K562 (cell line): Measurements from ENCODE around the gene SMG1. TPM values are rescaled to one million over a fixed set of nuclear protein-coding genes. Genes with fewer than 3 reads are reported as not detected.

Experiments
- ARNT ChIP-seq, 2 experiments: fragments of 450-650 bp; IDR thresholded peaks; 2 replicates each; pipeline ENCODE4 v1.6.1; 2016; ENCODE audit warnings: mild to moderate bottlenecking in 1 of 2
- CAMTA2 ChIP-seq: fragments of 250-450 bp; sonication (Bioruptor Pico); conservative IDR thresholded peaks from 2 replicates; pipeline ENCODE4 v1.5.1; 2022
- HCFC1 ChIP-seq: IDR thresholded peaks from 2 replicates; pipeline ENCODE4 v1.6.1; 2012; ENCODE audit warnings: low read depth, low read length, improper control_type of control experiment
- KDM2B ChIP-seq: fragments of 250-450 bp; sonication (Bioruptor Pico); IDR thresholded peaks from 2 replicates; pipeline ENCODE4 v1.8.0; 2021; ENCODE audit warnings: mild to moderate bottlenecking, moderate library complexity
- KLF10 ChIP-seq: fragments of 250-450 bp; sonication (Bioruptor Pico); IDR thresholded peaks from 2 replicates; pipeline ENCODE4 v1.6.1; 2021; ENCODE audit warnings: matching md5 sums
- MAZ ChIP-seq, 2 experiments: fragments of 450-650 bp in 1 of 2; sonication (generic) in 1 of 2; formaldehyde crosslinking; IDR thresholded peaks in 1 of 2; conservative IDR thresholded peaks in 1 of 2; 2 replicates each; pipeline versions ENCODE4 v1.4.0 to v1.5.0; 2020; ENCODE audit warnings: mild to moderate bottlenecking in 1 of 2, missing genetic modification reagents in 1 of 2
- MCM2 ChIP-seq: fragments of 450-650 bp; IDR thresholded peaks from 2 replicates; pipeline ENCODE4 v1.6.1; 2017; ENCODE audit warnings: low read depth, mild to moderate bottlenecking
- MED1 ChIP-seq: sonication (generic); formaldehyde crosslinking; IDR thresholded peaks from 2 replicates; pipeline ENCODE4 v1.8.1; 2023; ENCODE audit warnings: missing genetic modification reagents, borderline replicate concordance
- NCOA1 ChIP-seq: fragments of 450-650 bp; IDR thresholded peaks from 2 replicates; pipeline ENCODE4 v1.6.1; 2016; ENCODE audit warnings: low read depth
- NCOA2 ChIP-seq, 2 experiments: fragments of 450-650 bp; IDR thresholded peaks; 2 replicates each; pipeline ENCODE4 v1.6.1; 2018; ENCODE audit warnings: mild to moderate bottlenecking in 2 of 2, moderate library complexity in 1 of 2; ENCODE audit not compliant: partially characterized antibody in 2 of 2
- RFX5 ChIP-seq: IDR thresholded peaks from 2 replicates; pipeline ENCODE4 v1.6.1; 2011; ENCODE audit warnings: low read depth, mild to moderate bottlenecking, improper control_type of control experiment, low read length
- RUNX1 ChIP-seq: sonication (generic); IDR thresholded peaks from 2 replicates; pipeline ENCODE4 v1.6.1; 2016; ENCODE audit warnings: antibody characterized with exemption, low read depth
- SNRNP70 ChIP-seq: fragments of 200-400 bp; formaldehyde crosslinking; optimal IDR thresholded peaks from 2 replicates; pipeline ENCODE3; 2017; ENCODE audit warnings: low read depth, low read length
- SREBF2 ChIP-seq: sonication (generic); formaldehyde crosslinking; IDR thresholded peaks from 2 replicates; pipeline ENCODE4 v1.4.0; 2020; ENCODE audit warnings: mild to moderate bottlenecking, missing genetic modification reagents
- SRSF1 ChIP-seq: fragments of 200-400 bp; formaldehyde crosslinking; IDR thresholded peaks from 2 replicates; pipeline ENCODE4 v1.6.1; 2017; ENCODE audit warnings: mild to moderate bottlenecking, low read depth, low read length, moderate library complexity
- SUPT5H ChIP-seq: fragments of 450-650 bp; IDR thresholded peaks from 2 replicates; pipeline ENCODE4 v1.6.1; 2016
- TAF9B ChIP-seq: fragments of 450-650 bp; IDR thresholded peaks from 2 replicates; pipeline ENCODE4 v1.6.1; 2018; ENCODE audit warnings: mild to moderate bottlenecking; ENCODE audit not compliant: partially characterized antibody
- ZNF143 ChIP-seq: sonication (generic); formaldehyde crosslinking; IDR thresholded peaks from 2 replicates; pipeline ENCODE4 v1.9.0; 2022; ENCODE audit warnings: mild to moderate bottlenecking, missing genetic modification reagents
- ZNF324 ChIP-seq: fragments of 250-450 bp; sonication (Bioruptor Pico); IDR thresholded peaks from 2 replicates; pipeline ENCODE4 v1.4.0; 2020; ENCODE audit warnings: mild to moderate bottlenecking
- ZNF551 ChIP-seq: fragments of 250-450 bp; sonication (Bioruptor Pico); IDR thresholded peaks from 2 replicates; pipeline ENCODE4 v1.5.0; 2021; ENCODE audit warnings: mild to moderate bottlenecking, moderate library complexity
- polyA plus RNA-seq, 8 experiments: library from polyadenylated mRNA; depleted of rRNA in 4 of 8; stranded (reverse) in 5 of 8; unstranded in 3 of 8; fragments of >200 nt; fragmentation: Nextera tagmentation in 2 of 8; fragmentation: Illumina TruSeq in 1 of 8; extraction: Ambion mirVana in 2 of 8; extraction: Trizol in 1 of 8; gene quantifications; 2 replicates each; pipeline versions ENCODE4 v1.2.1 to v1.2.3, GENCODE V29; 2011 to 2014; ENCODE audit warnings: inconsistent platforms in 1 of 8, missing spikeins in 1 of 8
- total RNA-seq, 7 experiments: library from RNA; depleted of rRNA in 6 of 7; stranded (reverse); fragments of >200 nt in 6 of 7; fragmentation: Illumina TruSeq in 2 of 7; extraction: Trizol in 2 of 7; gene quantifications; 2 replicates each; pipeline versions ENCODE4 v1.2.1 to v1.2.3, GENCODE V29; 2011 to 2021; ENCODE audit warnings: low replicate concordance in 1 of 7
- TF ChIP-seq, protein P1 (sequence below): fragments of 450-650 bp; IDR thresholded peaks from 2 replicates; pipeline ENCODE4 v1.6.1; 2016; ENCODE audit warnings: borderline replicate concordance
- TF ChIP-seq, protein P2 (sequence below), 3 experiments: fragments of 200-800 bp in 1 of 3; fragments of 250-450 bp in 1 of 3; fragments of 450-650 bp in 1 of 3; sonication (Bioruptor Pico) in 1 of 3; sonication (Bioruptor generic) in 1 of 3; formaldehyde crosslinking in 1 of 3; IDR thresholded peaks; 2 replicates each; pipeline versions ENCODE4 v1.6.1 to v1.8.0; 2016 to 2022; ENCODE audit warnings: mild to moderate bottlenecking in 2 of 3, missing genetic modification characterization in 2 of 3, missing compliant biosample characterization in 1 of 3, moderate library complexity in 1 of 3
- TF ChIP-seq, protein P3 (sequence below): fragments of 250-450 bp; sonication (Bioruptor Pico); IDR thresholded peaks from 2 replicates; pipeline ENCODE4 v1.8.0; 2022; ENCODE audit warnings: moderate library complexity, mild to moderate bottlenecking, inconsistent platforms

Gene SMG1
- total and polyA plus RNA-seq, 9 of the 15 experiments (the other 6 are each of a cell fraction or from before 2014, with no cell fraction given) = 3.4 to 54.8 (median 32.0) TPM

DNA sequence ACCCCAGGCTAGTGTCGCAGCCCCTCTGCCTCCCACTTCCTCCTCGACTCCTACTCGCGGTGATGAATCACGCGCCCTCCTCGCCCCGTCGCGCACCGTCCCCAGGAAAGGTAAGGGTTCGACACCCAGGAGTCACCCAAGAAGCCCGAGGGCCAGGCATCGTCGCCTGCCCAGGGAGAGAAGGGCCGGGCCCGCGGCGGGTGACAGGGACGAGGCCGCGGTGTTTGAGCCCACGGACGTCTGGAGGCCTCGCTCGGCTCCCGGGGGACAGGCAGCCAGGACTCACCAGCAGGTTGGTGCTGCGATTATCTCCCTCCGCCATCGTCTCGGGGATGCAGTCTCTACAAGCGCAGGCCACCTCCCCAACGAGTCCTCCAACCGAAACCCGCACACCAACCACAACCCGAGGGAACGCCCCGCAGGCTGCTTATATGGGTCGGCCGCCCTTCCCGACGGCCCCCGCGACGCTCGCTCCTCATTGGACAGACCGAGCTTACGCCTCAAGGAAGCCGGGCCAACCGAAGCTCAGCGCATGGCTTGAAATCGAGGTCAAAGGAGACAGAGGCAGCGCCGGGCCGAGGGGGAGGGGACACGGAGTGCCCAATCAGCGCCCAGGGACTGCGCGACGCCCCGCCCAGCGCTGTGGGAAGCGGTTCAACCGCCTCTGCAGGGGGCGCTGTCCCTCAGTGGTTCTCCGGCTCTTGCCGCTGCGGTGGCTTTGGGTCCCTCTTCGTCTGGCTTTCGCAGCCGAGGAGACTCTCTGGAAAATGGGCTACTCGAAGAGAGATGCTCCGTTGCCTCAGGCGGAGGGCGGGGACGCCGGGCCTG lies 124.8 kb downstream of the SMG1 start, which contains the start of gene ARL6IP1 (continued):
- TF ChIP-seq MED1 (CRISPR knock-in tag) = no peak
- TF ChIP-seq ZNF143 = peak; percentile 87
- no peak for TF ChIP-seq KDM2B (CRISPR knock-in tag)
- TF ChIP-seq, protein P1, sequence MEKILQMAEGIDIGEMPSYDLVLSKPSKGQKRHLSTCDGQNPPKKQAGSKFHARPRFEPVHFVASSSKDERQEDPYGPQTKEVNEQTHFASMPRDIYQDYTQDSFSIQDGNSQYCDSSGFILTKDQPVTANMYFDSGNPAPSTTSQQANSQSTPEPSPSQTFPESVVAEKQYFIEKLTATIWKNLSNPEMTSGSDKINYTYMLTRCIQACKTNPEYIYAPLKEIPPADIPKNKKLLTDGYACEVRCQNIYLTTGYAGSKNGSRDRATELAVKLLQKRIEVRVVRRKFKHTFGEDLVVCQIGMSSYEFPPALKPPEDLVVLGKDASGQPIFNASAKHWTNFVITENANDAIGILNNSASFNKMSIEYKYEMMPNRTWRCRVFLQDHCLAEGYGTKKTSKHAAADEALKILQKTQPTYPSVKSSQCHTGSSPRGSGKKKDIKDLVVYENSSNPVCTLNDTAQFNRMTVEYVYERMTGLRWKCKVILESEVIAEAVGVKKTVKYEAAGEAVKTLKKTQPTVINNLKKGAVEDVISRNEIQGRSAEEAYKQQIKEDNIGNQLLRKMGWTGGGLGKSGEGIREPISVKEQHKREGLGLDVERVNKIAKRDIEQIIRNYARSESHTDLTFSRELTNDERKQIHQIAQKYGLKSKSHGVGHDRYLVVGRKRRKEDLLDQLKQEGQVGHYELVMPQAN = peak; percentile 83; the same call in 1 of the 2 replicates
- no peak for TF ChIP-seq ARNT (IDR thresholded peaks at IDR 0.05)
- no peak for TF ChIP-seq SNRNP70
- TF ChIP-seq MAZ (CRISPR knock-in tag; conservative IDR thresholded peaks at IDR 0.05 in 1 of 2, IDR thresholded peaks at IDR 0.05 in 1 of 2) = peak; percentile 83 to 84; a peak in 3 of 4 replicates
- TF ChIP-seq RUNX1 = no peak
- TF ChIP-seq NCOA2 (IDR thresholded peaks at IDR 0.05; ENCODE audit: partially characterized antibody in 2 of 2) = no peak
- peak; percentile 59; the same call in 1 of the 2 replicates for TF ChIP-seq NCOA1
- TF ChIP-seq TAF9B = peak; percentile 89
- TF ChIP-seq ZNF551 (CRISPR knock-in tag) = no peak
- TF ChIP-seq CAMTA2 = no peak
- no peak for TF ChIP-seq SRSF1
- TF ChIP-seq, protein P2, sequence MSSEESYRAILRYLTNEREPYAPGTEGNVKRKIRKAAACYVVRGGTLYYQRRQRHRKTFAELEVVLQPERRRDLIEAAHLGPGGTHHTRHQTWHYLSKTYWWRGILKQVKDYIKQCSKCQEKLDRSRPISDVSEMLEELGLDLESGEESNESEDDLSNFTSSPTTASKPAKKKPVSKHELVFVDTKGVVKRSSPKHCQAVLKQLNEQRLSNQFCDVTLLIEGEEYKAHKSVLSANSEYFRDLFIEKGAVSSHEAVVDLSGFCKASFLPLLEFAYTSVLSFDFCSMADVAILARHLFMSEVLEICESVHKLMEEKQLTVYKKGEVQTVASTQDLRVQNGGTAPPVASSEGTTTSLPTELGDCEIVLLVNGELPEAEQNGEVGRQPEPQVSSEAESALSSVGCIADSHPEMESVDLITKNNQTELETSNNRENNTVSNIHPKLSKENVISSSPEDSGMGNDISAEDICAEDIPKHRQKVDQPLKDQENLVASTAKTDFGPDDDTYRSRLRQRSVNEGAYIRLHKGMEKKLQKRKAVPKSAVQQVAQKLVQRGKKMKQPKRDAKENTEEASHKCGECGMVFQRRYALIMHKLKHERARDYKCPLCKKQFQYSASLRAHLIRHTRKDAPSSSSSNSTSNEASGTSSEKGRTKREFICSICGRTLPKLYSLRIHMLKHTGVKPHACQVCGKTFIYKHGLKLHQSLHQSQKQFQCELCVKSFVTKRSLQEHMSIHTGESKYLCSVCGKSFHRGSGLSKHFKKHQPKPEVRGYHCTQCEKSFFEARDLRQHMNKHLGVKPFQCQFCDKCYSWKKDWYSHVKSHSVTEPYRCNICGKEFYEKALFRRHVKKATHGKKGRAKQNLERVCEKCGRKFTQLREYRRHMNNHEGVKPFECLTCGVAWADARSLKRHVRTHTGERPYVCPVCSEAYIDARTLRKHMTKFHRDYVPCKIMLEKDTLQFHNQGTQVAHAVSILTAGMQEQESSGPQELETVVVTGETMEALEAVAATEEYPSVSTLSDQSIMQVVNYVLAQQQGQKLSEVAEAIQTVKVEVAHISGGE (CRISPR knock-in tag; IDR thresholded peaks at IDR 0.05) = peak; percentile 80 to 93 (median 83); a peak in 5 of 6 replicates
- no peak for TF ChIP-seq SREBF2 (CRISPR knock-in tag)
- TF ChIP-seq, protein P3, sequence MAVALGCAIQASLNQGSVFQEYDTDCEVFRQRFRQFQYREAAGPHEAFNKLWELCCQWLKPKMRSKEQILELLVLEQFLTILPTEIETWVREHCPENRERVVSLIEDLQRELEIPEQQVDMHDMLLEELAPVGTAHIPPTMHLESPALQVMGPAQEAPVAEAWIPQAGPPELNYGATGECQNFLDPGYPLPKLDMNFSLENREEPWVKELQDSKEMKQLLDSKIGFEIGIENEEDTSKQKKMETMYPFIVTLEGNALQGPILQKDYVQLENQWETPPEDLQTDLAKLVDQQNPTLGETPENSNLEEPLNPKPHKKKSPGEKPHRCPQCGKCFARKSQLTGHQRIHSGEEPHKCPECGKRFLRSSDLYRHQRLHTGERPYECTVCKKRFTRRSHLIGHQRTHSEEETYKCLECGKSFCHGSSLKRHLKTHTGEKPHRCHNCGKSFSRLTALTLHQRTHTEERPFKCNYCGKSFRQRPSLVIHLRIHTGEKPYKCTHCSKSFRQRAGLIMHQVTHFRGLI = no peak
- TF ChIP-seq SUPT5H = peak; percentile 99
- no peak for TF ChIP-seq MCM2
- TF ChIP-seq ZNF324 (CRISPR knock-in tag) = no peak
- no peak for TF ChIP-seq KLF10 (CRISPR knock-in tag)
- no peak; the same call in 1 of the 2 replicates for TF ChIP-seq RFX5
- TF ChIP-seq HCFC1 = peak; percentile 60
